T-helper 1 cell treated with Interleukin-12 subunit alpha and Interleukin-12 subunit beta and Interleukin-4 antibody, amounts not matched to agents 30 ng/mL and 1 ng/mL, for 36 hours (primary cell): ENCODE measurements around the gene SLC7A6. TPM values are rescaled to one million over a fixed set of nuclear protein-coding genes. Genes with fewer than 3 reads are reported as not detected.

Source experiments
- intact Hi-C: fragments of 100-400 bp; cut with micrococcal nuclease; formaldehyde crosslinking; loops from one replicate; pipeline ENCODE4 v1.15.1; 2024
- total RNA-seq: library from RNA; stranded (reverse); gene quantifications from 2 replicates; pipeline ENCODE4 v1.2.3, GENCODE V29; 2022

Gene SLC7A6
- total RNA-seq, 1 donor from 2014 or later: 128 TPM

DNA sequence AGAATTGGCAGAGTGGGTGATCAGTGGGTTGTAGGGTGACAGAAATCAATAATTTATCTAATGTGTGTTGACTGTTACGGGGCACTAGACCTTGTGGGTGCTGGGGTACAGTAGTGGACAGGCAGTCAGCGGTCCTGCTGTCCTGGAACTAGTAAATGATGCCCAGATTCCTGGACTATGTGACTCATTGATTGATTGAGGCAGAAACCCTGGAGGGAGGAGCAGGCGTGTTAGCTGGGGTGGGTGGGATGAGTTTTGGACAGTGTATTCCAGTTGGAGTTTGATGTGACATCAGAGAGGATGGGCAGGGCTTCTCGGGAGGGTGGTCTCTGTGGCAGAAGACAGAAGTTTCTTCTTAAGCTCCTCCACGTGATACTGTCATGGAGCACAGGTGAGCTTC is 70.8 kb downstream of the SLC7A6 start:
- intact Hi-C loops: no loop called here

DNA sequence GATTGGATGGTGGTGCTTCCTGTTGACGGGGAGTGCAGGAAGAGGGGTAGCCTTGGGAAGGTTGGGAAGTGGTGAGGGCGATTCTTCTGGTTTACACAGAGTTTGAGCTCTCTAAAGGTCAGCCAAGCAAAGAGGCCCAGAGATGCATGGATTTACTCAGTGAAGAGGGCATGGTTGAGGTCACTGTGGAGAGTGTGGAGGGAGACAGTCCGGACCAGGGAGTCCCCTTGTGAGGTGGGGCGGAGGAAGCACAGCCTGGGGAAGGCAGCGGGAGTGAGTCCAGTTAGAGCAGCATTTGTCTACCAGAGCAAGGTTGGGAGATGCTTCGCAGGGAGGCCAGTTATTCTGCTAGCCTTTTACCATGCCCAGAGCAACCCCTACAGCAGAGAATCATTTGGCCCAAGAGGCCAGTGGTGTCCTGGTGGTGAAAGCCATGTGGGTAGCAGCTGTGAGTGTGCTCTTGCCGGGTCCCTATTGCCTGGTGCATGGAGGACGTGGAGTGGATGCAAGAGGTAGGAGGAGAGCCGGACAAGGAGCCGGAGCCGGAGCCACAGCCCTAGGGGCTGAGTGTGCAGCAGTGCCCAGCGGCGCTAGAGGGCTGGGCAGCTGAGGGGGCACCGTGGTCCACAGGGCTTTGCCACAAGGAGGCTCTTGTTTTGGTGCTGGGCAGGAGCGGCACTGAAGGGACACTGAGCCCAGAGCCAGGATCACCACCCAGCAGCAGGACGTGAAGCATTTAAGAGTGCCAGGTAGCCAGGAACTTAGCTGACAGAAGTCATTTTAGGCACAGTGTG is 74.2 kb downstream of the SLC7A6 start:
- intact Hi-C loops: no loop called here

DNA sequence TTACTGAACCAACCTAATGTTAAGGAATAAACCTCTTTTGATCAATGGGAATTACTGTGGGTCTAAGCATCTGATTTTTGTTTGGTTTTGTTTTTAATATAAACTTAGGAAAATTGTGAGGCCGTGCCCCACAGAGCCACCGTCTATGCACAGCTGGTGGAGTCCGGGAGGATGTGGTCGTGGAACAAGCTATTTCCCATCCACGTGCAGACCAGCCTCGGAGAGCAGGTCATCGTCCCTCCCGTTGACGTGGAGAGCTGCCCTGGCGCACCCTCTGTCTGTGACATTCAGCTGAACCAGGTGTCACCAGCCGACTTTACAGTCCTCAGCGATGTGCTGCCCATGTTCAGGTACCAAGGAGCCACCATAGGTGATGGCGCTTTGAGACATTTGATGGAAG is 74.9 kb downstream of the SLC7A6 start:
- intact Hi-C loops: no loop called here

DNA sequence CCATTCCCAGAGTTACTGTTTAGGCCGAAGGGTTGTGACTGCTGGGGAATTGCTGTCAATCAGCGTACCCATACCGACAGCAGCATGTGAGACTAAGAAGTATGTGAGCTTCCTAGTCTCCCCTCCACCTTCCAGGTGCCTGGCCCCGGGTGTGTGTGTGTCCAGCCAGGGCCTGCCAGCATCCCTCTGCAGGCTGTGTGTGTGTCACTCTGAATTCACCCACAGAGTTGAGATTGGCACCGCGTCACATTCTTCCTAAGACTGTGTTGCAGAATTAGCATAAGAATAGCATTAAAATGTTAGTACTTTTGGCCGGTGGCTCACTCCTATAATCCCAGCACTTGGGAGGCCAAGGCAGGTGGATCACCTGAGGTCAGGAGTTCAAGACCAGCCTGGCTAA is 78.3 kb downstream of the SLC7A6 start:
- intact Hi-C loops: no loop called here

DNA sequence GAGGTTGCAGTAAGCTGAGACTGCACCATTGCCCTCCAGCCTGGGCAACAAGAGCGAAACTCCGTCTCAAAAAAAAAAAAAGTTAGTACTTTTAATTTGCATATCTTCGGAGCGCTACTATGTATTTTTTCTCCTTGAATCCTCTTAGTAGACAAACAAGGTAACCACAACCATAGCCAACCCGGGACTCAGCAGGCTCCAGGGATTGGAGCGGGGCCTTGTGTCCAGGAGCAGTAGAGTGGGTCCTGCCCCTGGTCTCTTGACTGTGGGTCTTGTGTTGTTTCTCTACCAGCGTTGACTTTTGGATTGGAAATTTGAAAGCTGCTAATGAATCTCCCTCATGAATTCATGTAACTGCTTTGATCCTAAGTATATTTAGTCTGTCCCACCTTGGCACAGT is 78.8 kb downstream of the SLC7A6 start:
- intact Hi-C loops: no loop called here

DNA sequence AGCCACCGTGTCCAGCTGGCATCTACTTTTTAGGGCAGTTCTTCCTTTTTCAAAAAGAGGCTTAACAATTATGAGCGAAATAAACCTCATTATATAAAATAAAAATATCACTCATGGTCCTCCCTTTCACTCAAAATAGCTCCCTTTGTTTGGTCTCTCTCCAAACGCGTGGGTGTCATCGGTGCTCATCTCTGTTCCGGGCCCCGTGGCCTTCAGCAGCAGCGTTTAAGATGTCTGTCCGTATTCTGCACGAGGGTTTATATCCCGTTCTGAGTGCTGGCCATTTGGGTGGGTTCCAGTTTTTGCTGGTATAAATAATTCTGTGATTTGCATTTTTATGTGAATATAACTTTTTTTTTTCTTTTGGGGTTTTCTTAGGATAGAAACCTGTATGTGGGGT is 79.9 kb downstream of the SLC7A6 start:
- intact Hi-C loops: no loop called here

DNA sequence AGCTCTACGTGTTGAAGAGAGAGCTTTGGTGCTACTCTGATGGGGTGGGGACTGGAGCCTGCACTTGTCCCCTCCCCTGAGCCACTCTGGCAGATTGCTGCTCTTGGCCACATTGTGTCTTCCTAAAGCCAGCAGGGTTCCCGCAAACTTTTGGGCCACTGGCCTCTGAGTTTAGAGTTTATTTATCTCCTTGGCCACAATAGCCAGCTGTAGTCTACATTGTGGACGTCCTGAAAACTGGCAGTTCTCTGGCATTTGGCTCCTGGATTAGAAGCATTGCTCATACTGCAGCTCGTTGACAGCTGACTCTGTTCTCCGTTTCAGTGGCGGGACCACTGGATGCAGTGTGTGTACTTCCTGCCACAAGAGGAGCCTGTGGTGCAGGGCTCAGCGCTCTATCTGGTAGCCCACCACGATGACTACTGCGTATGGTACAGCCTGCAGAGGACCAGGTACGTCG is 81.1 kb downstream of the SLC7A6 start:
- intact Hi-C loops: no loop called here

DNA sequence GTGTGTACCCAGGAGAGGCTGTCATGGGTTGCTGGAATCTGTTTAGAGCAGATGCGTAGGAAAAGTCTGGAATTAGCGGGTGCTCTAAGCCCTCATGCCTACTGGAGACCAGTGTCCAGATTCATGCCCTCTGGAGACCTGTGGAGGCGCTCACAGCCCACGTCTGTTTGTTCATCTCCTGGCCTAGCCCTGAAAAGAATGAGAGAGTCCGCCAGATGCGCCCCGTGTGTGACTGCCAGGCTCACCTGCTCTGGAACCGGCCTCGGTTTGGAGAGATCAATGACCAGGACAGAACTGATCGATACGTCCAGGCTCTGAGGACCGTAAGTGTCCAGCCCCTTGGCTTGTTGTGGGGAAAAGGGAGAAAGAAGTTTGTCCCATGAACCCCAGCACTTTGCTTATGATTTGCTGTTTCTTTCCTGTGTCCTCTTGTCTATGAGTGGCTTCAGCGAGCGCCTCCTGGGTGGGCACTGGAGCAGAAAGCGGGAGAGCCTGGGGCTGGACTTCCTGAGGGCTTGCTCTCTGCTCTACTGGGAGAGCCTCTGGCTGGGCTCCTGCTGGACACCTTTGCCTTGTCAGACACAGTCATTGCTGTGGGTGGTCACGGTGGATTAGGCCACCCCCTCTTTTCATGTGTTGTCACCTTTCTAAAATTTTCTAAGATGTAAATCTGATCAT is 81.8 kb downstream of the SLC7A6 start:
- intact Hi-C loops: no loop called here

DNA sequence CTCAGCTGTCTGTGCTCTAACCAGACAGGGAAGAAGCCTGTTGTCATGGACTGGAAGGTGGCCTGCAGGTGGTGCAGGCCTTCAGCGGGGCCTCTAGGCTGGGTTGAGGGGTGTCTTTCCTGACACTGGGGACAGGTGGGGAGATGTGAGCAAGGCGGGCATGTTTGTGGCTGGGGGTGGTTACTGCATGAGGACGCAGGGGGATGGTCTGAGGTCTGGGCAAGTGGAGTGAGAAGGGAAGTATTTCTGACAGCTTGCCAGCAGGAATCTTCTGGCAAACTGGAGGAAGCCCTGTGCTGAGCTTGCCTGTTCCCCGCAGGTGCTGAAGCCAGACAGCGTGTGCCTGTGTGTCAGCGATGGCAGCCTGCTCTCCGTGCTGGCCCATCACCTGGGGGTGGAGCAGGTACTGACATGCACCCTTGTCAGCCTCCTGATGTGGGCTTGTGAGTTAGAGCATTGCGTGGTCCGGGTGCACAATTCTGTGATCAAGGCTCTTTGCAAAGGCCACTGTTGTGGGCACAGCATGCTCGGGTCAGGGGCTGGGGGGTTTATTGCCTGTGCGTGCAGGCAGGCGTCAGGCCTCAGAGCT is 82.7 kb downstream of the SLC7A6 start:
- intact Hi-C loops: no loop called here

DNA sequence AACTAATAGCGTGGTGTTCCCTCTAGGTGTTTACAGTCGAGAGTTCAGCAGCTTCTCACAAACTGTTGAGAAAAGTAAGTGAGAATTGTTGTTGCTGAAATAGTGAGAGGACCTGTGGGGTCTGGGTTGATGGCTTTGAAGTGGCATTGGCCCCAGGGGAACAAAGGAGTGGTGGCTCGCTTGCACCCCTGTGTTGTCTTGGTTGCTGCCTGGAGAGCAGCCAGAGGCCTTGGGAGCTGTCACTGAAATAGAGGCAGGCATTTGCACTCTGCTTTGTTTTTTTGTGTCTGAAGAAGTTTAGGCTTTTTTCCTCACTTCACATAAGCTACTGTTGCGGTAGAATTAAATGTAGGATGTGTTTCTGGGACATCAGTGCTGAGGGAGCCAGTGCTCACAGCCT is 83.3 kb downstream of the SLC7A6 start:
- intact Hi-C loops: no loop called here

DNA sequence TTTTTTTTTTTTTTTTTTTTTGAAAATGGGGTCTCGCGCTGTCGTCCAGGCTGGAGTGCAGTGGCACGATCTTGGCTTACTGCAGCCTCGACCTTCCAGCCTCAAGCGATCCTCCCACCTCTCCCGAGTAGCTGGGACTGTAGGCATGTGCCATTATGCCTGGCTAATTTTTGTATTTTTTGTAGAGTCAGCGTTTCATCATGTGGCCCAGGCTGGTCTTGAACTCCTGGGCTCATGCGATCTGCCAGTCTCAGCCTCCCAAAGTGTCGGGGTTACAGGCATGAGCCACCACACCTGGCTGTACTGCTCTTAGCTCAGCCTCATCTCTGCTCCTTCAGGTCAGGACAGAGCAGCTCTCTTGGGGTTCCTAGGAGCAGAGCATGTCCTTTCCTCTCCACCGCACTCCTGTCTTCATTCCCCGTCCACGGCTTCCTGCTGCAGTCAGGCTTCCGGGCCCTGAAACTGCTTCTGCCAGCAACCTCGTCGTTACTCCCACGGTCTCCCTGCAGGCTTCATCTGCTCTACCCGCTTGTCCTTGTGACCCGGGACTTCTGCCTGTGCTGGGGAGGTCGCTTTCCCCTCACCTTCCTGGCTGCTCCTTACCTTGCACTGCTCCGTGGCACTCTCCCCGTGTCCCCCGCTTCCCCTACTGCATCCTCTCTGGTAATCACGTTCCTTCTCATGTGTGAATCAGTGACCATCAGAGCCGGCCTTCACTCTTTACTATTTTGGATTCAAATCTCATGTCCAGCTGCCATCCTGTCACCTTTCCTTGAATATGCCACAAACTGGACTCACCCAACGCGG is 84.5 kb downstream of the SLC7A6 start:
- intact Hi-C loops: no loop called here

DNA sequence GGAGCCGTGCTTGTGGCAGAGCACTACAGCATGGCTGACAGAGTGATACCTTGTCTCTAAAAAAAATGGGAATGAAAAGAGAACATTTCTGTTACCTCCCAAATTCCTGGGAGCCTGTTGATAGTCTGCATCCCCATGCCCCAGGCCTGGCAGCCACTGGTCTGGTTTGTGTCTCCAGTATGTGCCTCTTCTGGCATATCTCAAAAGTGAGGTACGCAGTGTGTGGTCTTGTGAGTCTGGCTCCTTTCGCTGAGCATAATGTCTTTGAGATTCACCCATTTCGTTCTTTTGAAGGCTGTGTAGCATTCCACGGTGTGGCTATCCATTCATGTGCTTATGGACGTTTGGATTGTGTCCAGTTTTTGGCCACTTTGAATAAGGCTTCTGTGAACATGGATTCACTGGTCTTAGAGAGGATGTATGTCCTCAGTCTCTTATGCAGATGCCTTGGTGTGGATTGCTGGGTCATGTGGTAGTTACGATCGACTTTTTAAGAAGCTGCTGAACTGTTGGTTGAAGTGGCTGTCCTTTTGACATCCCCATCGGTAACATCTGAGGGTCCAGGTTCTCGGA is 85.6 kb downstream of the SLC7A6 start:
- intact Hi-C loops: no loop called here

DNA sequence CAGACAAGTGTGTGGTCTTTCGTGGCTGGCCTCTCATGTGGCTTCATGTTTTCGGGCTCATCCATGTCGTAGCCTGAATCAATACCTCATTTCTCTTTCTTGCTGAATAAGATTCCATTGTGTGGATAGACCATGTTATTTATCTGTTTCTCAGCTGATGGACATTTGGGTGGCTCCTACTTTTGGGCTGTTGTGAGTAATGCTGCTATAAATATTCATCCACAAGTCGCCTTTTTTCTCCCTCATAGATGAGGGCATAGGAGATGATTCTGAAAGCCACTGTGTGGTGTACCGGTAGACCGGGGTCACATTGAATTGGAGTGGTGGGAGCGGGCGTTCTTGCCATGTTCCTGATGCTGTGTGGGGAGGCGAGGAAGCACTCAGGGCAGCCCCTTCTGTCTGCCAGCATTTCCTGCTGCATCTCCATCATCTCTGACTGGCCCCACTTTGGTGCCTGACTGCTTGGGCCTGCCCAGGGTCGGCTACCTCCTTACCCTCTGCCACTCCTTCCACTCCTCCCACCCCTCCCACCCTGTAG is 86.6 kb downstream of the SLC7A6 start:
- intact Hi-C loops: no loop called here

Other genes starting within 250 kb of the SLC7A6 start
- gene DPEP2NB, start 248.6 kb upstream of the SLC7A6 start, total RNA-seq: not detected in 2 replicates
- gene DDX28, start 241.3 kb upstream of the SLC7A6 start, total RNA-seq: 17.9 and 18.0 TPM in 2 replicates
- gene DUS2, start 241.2 kb upstream of the SLC7A6 start, total RNA-seq: 24.8 and 27.8 TPM in 2 replicates
- gene NFATC3, start 179.2 kb upstream of the SLC7A6 start, total RNA-seq: 149 and 150 TPM in 2 replicates
- not detected in 2 replicates for gene ESRP2, start 28.4 kb upstream of the SLC7A6 start, total RNA-seq
- 11.1 and 11.8 TPM in 2 replicates for gene PLA2G15, start 19.2 kb upstream of the SLC7A6 start, total RNA-seq
- 28.7 and 31.1 TPM in 2 replicates for gene SLC7A6OS, start 46.4 kb downstream of the SLC7A6 start, total RNA-seq
- 66.4 and 77.4 TPM in 2 replicates for gene PRMT7, start 46.5 kb downstream of the SLC7A6 start, total RNA-seq
- 8.8 and 9.4 TPM in 2 replicates for gene SMPD3, start 184.0 kb downstream of the SLC7A6 start, total RNA-seq